HG02973 (cell line): Measurements from ENCODE around the gene MED4.
A peak's percentile ranks its signal among the peaks of the same experiment; 100 is the strongest.

Experiments used
- ATAC-seq: cut with Tn5 transposase; IDR thresholded peaks from one replicate; pipeline ENCODE4 v1.9.1; 2021; ENCODE audit warnings: moderate library complexity; ENCODE audit not compliant: unreplicated experiment

Gene MED4

GRCh38 chr13:48038761-48039160 lies 56.1 kb downstream of the MED4 start:
- ATAC-seq: no peak

- peak; percentile 90 for ATAC-seq
Observed at GRCh38 chr13:48037346-48038173, 57.3 kb downstream of the MED4 start, which contains the start of gene NUDT15. TSS of gene NUDT15 (plus strand) at chr13:48037726. CDS start at chr13:48037747, 21 bp downstream.

- no peak for ATAC-seq
Observed at GRCh38 chr13:48029859-48030258, 65.0 kb downstream of the MED4 start.

- no peak for ATAC-seq
Observed at GRCh38 chr13:48028066-48028465, 66.8 kb downstream of the MED4 start.
